Measurements from ENCODE around the gene IGSF21. TPM values are rescaled to one million over a fixed set of nuclear protein-coding genes. Genes with fewer than 3 reads are reported as not detected.

Gene IGSF21
- total RNA-seq, 1 experiment from 2014 or later: 5.2 TPM

GRCh38 chr1:18426580-18426979 is 319.0 kb downstream of the IGSF21 start:
- no peaks in the 10 kb centered on the region for H3K9me3 ChIP-seq (ENCODE audit: control insufficient read depth, low read depth, low read length)
- no peak overlapping the region for H3K4me2 ChIP-seq (ENCODE audit: insufficient read depth, insufficient read length, low read length)
- H3K79me2 ChIP-seq (ENCODE audit: insufficient read depth, low read length): no peaks in the 10 kb centered on the region
- H3K14ac ChIP-seq (ENCODE audit: insufficient read depth, low read length): no peak overlapping the region
- no peak overlapping the region for H3T11ph ChIP-seq (ENCODE audit: low read length)
- H2BK15ac ChIP-seq (ENCODE audit: low read depth, low read length): no peak overlapping the region
- H3K4ac ChIP-seq (ENCODE audit: low read depth, low read length): no peak overlapping the region
- WGBS (ENCODE audit: extremely low coverage, insufficient read length, low lambda C conversion rate): no CpG with 5 or more reads among the region's 1 CpG
- H3K56ac ChIP-seq (ENCODE audit: insufficient read length, low read depth, low read length): no peak overlapping the region
- H3K9me3 Mint-ChIP-seq: peaks cover 6 to 13% of the 10 kb centered on the region in 2 experiments; a peak in 4 of 5 replicates
- H2AFZ ChIP-seq (ENCODE audit: low read length): no peak overlapping the region
- H3K27ac ChIP-seq (ENCODE audit: insufficient read length, low read depth, low read length): no peak overlapping the region
- no peak overlapping the region for H4K8ac ChIP-seq (replicated peaks; ENCODE audit: insufficient read length, low read depth, low read length)
- H3K18ac ChIP-seq (ENCODE audit: insufficient read length, low read depth, low read length): no peak overlapping the region
- peaks cover 11% of the 10 kb centered on the region; the same call in 1 of the 2 replicates for H3K27me3 Mint-ChIP-seq (ENCODE audit: low read depth)
- H3K79me1 ChIP-seq (ENCODE audit: insufficient read depth, low read depth, low read length, poor library complexity, severe bottlenecking): no peaks in the 10 kb centered on the region
- H4K20me1 ChIP-seq (ENCODE audit: control insufficient read depth, insufficient read depth, insufficient read length): no peaks in the 10 kb centered on the region
- H3K23me2 ChIP-seq (ENCODE audit: insufficient read length, low read depth, low read length, poor library complexity, severe bottlenecking): no peaks in the 10 kb centered on the region
- H3K4me3 Mint-ChIP-seq: no peak overlapping the region
- no peak overlapping the region for H2BK12ac ChIP-seq (ENCODE audit: insufficient read length, low read depth, low read length)
- peaks cover 0 to 8% (median 3%) of the 10 kb centered on the region in 3 experiments; a peak in 3 of 7 replicates for H3K36me3 Mint-ChIP-seq (ENCODE audit: insufficient read depth in 1 of 3, low read depth in 3 of 3)
- no peak overlapping the region for H2AK5ac ChIP-seq (ENCODE audit: insufficient read length, low read length)
- H3K27me3 ChIP-seq (ENCODE audit: insufficient read depth, low read length): no peaks in the 10 kb centered on the region
- H3K9ac ChIP-seq (ENCODE audit: extremely low read depth, insufficient read length, low read length): no peak overlapping the region
- H4K91ac ChIP-seq (ENCODE audit: insufficient read length, low read depth, low read length): no peak overlapping the region
- H2BK120ac ChIP-seq (ENCODE audit: low read depth, low read length, poor library complexity, severe bottlenecking): no peak overlapping the region
- no peak overlapping the region for H2BK5ac ChIP-seq (ENCODE audit: insufficient read length, low read length)
- no peaks in the 10 kb centered on the region; the same call in 1 of the 2 replicates for H3K4me1 ChIP-seq (ENCODE audit: insufficient read depth, low read length)
- TF ChIP-seq, protein P1, sequence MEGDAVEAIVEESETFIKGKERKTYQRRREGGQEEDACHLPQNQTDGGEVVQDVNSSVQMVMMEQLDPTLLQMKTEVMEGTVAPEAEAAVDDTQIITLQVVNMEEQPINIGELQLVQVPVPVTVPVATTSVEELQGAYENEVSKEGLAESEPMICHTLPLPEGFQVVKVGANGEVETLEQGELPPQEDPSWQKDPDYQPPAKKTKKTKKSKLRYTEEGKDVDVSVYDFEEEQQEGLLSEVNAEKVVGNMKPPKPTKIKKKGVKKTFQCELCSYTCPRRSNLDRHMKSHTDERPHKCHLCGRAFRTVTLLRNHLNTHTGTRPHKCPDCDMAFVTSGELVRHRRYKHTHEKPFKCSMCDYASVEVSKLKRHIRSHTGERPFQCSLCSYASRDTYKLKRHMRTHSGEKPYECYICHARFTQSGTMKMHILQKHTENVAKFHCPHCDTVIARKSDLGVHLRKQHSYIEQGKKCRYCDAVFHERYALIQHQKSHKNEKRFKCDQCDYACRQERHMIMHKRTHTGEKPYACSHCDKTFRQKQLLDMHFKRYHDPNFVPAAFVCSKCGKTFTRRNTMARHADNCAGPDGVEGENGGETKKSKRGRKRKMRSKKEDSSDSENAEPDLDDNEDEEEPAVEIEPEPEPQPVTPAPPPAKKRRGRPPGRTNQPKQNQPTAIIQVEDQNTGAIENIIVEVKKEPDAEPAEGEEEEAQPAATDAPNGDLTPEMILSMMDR (conservative IDR thresholded peaks at IDR 0.05): no peak
- no peak for DNase-seq
- peaks cover 9 to 15% of the 10 kb centered on the region in 2 experiments for H3K4me1 Mint-ChIP-seq
- no peak overlapping the region for H3K23ac ChIP-seq (ENCODE audit: insufficient read length, low read depth, low read length)
- no peak overlapping the region for H3K27ac Mint-ChIP-seq
- no peak overlapping the region for H2BK20ac ChIP-seq (ENCODE audit: low read depth, low read length, poor library complexity, severe bottlenecking)
- no peak overlapping the region for H4K5ac ChIP-seq (ENCODE audit: insufficient read length, low read depth, low read length)

Measured in H9 (cell line).